Measurements from ENCODE around the gene MRPL10.

Gene MRPL10

DNA sequence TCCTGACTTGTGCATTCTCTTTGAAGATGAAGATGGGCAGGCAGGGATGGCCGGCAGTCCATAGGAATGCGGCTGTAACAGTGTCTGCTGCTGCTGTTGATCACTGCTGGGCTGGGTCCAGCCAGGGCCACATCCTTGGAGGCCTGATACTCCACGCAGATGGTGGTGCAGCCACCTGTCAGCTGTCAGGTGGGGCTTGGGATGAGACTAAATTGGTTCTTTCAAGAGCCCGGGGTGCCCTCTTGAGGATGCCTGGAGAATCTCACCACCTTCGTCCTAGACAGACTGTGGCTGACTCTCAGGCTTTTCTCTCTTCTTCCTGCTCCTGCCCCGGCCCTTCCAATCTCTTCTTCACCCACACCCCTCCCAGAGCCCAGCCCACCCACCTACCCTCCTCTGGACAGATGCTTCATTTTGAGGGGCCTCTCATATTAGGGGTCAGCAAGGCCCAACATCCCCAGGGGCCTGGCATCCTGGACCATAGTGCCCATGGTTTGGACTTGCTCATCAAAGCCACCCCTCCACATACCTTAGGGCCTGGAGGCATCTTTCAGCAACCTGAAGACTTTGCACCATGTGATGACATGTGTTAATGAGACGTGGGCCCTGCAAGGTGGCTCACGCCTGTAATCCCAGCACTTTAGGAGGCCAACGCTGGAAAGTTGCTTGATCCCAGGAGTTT, 28.9 kb downstream of the MRPL10 start:
- Mint-ChIP-seq H3K9me3 (no peaks in the 10 kb centered on the region), H3K4me1 (no peaks in the 10 kb centered on the region), H3K27me3 (peaks cover 19% of the 10 kb centered on the region), H3K4me3 (no peak overlapping the region), H3K27ac (no peak overlapping the region)
- peak; percentile 48 to 58 for DNase-seq
- peak; percentile 96 for ATAC-seq

GRCh38 chr17:47801906-47802305, 29.4 kb downstream of the MRPL10 start:
- Mint-ChIP-seq H3K27me3 (peaks cover 20% of the 10 kb centered on the region), H3K4me3 (no peak overlapping the region), H3K9me3 (no peaks in the 10 kb centered on the region), H3K27ac (no peak overlapping the region), H3K4me1 (no peaks in the 10 kb centered on the region)
- no peak for DNase-seq
- no peak for ATAC-seq

GRCh38 chr17:47801176-47801765, 30.1 kb downstream of the MRPL10 start:
- Mint-ChIP-seq H3K9me3 (no peaks in the 10 kb centered on the region), H3K27me3 (peaks cover 20% of the 10 kb centered on the region), H3K4me1 (no peaks in the 10 kb centered on the region), H3K27ac (no peak overlapping the region), H3K4me3 (no peak overlapping the region)
- DNase-seq (no peak), ATAC-seq (no peak)

DNA sequence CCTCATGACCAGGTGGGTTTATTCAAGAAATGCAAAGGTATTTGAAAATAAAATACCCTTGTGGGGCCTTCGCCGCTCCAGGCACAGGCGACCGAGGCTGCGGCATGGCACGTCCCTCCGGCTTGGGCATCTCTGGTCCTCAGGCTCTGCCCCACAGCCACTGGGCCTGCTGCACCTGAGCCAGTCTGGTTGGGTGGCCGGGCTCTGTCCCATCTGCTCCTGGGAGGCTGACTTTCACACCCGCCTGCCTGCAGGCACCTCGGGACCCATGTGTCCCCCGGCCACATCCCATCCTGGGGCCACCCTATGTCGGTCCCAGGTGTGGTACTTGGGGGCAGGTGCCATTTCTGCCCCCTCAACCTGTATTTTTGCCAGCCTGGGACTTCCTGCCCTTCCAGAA, 30.7 kb downstream of the MRPL10 start:
- DNase-seq (no peak), ATAC-seq (no peak)
- no peak overlapping the region for H3K27ac Mint-ChIP-seq
- no peaks in the 10 kb centered on the region for H3K9me3 Mint-ChIP-seq
- no peaks in the 10 kb centered on the region for H3K4me1 Mint-ChIP-seq
- H3K4me3 Mint-ChIP-seq, result no peak overlapping the region
- H3K27me3 Mint-ChIP-seq, result peaks cover 20% of the 10 kb centered on the region

DNA sequence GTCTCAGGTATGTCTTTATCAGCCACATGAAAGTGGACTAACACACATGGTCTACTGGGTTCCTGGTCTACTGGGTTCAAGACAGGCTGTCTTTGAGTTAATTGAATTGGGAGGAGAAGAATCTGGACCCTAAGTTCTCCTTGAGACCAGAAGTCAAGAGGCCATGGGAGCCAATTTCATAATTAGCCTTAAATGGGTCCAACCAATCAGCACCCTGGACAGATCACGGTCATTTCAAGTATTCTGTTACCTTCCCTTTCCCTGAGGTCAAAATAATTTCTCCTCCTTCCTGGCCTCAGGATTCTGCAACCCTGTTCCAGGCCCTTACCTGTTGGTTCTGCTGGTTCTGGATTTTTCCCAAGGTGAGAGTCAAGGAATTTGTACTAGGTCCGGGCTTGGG, 33.5 kb downstream of the MRPL10 start:
- Mint-ChIP-seq H3K9me3 (no peaks in the 10 kb centered on the region), H3K27me3 (peaks cover 36% of the 10 kb centered on the region), H3K4me1 (no peaks in the 10 kb centered on the region), H3K27ac (no peak overlapping the region), H3K4me3 (no peak overlapping the region)
- DNase-seq (no peak), ATAC-seq (no peak)

GRCh38 chr17:47792979-47793378, 38.4 kb downstream of the MRPL10 start:
- H3K9me3 Mint-ChIP-seq, result no peaks in the 10 kb centered on the region
- H3K4me3 Mint-ChIP-seq, result no peak overlapping the region
- peaks cover 83% of the 10 kb centered on the region for H3K27me3 Mint-ChIP-seq
- ATAC-seq (no peak), DNase-seq (no peak)
- H3K27ac Mint-ChIP-seq, result no peak overlapping the region
- peaks cover 18% of the 10 kb centered on the region for H3K4me1 Mint-ChIP-seq

GRCh38 chr17:47792457-47792856, 38.9 kb downstream of the MRPL10 start:
- no peak for ATAC-seq
- Mint-ChIP-seq H3K4me3 (no peak overlapping the region), H3K27me3 (peaks cover 83% of the 10 kb centered on the region), H3K9me3 (no peaks in the 10 kb centered on the region), H3K4me1 (peaks cover 18% of the 10 kb centered on the region), H3K27ac (no peak overlapping the region)
- DNase-seq, result no peak

- Mint-ChIP-seq H3K27ac (no peak overlapping the region), H3K9me3 (no peaks in the 10 kb centered on the region), H3K27me3 (peaks cover 93% of the 10 kb centered on the region), H3K4me3 (peak overlapping the region in 1 of 2 donors; percentile 39), H3K4me1 (peaks cover 18% of the 10 kb centered on the region)
- DNase-seq (no peak), ATAC-seq (no peak)
These were observed 40.3 kb downstream of the MRPL10 start for GRCh38 chr17:47791025-47791424.

GRCh38 chr17:47789611-47790561, 41.5 kb downstream of the MRPL10 start:
- peak overlapping the region; percentile 83 to 89 for H3K4me3 Mint-ChIP-seq
- H3K4me1 Mint-ChIP-seq, result peaks cover 18% of the 10 kb centered on the region
- H3K27ac Mint-ChIP-seq, result no peak overlapping the region
- peaks cover 96% of the 10 kb centered on the region for H3K27me3 Mint-ChIP-seq
- ATAC-seq, result peak; percentile 99
- DNase-seq, result peak; percentile 66 to 73
- H3K9me3 Mint-ChIP-seq, result no peaks in the 10 kb centered on the region

DNA sequence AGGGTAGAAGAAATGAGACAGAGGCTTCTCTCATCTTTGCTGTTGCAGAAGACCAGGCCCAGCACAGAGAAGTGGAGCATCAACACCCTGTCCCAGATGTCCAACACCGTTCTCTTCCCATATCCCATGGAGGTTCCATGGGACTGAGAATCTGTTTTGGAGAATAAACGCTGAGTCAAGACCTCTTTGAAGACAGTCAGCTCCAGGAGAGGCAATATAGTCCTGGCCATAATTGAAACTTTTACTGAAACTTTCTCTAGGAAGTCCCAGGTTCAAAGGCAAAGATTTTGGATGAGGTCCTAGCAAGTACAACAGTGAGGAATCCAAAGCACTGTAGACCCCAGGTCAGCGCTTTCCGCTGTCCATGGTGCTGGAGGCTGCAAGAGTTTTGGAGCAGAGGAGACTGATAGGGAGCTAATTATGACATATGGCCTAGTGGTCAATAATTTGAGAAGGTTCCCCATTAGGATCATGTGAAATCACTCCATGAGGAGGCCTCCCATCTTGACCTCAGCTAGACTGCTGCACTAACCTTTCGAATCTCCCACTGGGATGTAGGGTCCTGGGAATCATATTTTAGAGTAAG, 45.7 kb downstream of the MRPL10 start:
- DNase-seq (no peak), ATAC-seq (no peak)
- Mint-ChIP-seq H3K27me3 (peaks cover 81% of the 10 kb centered on the region), H3K27ac (peak overlapping the region in 1 of 2 donors; percentile 54), H3K9me3 (no peaks in the 10 kb centered on the region), H3K4me3 (no peak overlapping the region), H3K4me1 (peaks cover 14% of the 10 kb centered on the region)

DNA sequence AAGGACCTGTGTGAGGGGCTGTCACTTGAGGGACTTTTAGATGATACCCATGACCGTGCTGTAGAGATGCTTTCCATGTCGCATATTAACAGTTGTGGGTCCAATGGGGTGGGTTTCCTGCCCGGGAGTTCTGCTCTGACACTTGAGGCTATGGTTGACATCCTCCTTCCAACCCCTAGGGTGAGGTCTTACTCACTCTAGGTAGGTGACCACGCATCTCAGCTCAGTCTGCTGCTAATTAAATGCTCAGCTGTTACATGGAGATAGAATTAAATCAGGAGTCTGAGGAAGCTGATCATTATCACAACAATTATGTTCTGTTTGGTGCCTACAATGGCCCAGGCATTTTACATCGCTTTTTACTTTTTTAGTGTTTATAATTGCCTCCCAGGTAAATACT, 49.9 kb downstream of the MRPL10 start:
- no peak overlapping the region for H3K4me3 Mint-ChIP-seq
- no peaks in the 10 kb centered on the region for H3K4me1 Mint-ChIP-seq
- DNase-seq, result no peak
- no peak overlapping the region for H3K27ac Mint-ChIP-seq
- H3K27me3 Mint-ChIP-seq, result peaks cover 66% of the 10 kb centered on the region
- ATAC-seq, result no peak
- no peaks in the 10 kb centered on the region for H3K9me3 Mint-ChIP-seq

DNA sequence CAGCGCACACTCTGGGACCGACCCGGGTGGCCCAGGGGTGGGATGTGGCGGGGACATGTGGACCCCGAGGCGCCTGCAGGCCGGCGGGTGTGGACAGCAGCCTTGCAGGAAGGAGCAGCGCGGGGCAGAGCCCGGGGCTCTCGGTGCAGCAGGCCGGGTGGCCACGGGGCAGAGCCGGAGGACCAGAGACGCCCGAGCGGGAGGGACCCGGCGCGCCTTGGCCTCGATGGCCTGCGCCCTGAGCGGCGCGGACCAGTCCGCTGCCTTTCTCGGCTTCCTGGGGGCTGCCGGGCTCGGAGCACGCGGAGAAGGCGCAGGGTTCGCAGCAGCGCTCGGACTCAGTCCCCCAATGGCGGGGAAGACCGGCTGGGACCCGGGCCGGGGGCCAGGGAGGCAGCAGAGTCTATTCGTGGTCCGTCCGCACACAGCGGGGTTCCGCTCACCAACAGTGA, 53.1 kb downstream of the MRPL10 start:
- H3K27ac Mint-ChIP-seq, result no peak overlapping the region
- H3K4me3 Mint-ChIP-seq, result no peak overlapping the region
- H3K27me3 Mint-ChIP-seq, result peaks cover 68% of the 10 kb centered on the region
- H3K4me1 Mint-ChIP-seq, result no peaks in the 10 kb centered on the region
- DNase-seq (no peak), ATAC-seq (no peak)
- H3K9me3 Mint-ChIP-seq, result peaks cover 0 to 5% of the 10 kb centered on the region in 2 donors

- Mint-ChIP-seq H3K27me3 (peaks cover 70% of the 10 kb centered on the region), H3K9me3 (peaks cover 0 to 5% of the 10 kb centered on the region in 2 donors), H3K27ac (no peak overlapping the region), H3K4me3 (no peak overlapping the region), H3K4me1 (no peaks in the 10 kb centered on the region)
- ATAC-seq (peak; percentile 89), DNase-seq (peak; percentile 36 to 40)
These were observed 54.8 kb downstream of the MRPL10 start for GRCh38 chr17:47776330-47777197.

DNA sequence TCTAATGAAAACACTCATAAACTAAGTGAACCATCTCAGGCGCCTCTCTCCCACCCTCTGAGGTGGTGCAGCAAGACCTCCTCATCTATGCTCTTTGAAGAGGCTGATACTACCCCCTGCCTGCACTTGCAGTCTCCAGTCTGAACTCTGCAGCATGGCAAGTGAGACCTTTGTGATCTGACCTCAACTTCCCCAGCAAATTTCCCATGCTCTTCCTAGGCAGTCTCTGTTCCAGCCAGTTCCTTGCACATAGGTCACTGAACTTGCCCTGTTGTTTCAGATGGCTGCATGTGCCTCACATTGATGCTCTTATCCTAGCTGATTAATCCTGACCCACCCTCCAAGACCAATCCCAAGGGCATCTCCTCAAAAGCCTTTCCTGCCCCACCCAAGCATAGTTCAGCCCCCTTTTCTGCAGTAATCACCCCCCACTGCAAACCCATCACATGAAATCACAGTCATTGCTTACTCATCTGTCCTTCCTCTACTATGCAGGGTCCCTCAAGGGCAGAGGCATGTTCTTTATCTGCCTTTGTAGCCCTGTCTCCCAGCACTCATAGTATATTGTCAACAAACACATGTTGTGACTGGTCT, 56.3 kb downstream of the MRPL10 start:
- peaks cover 57% of the 10 kb centered on the region for H3K27me3 Mint-ChIP-seq
- no peaks in the 10 kb centered on the region for H3K4me1 Mint-ChIP-seq
- H3K4me3 Mint-ChIP-seq, result no peak overlapping the region
- H3K27ac Mint-ChIP-seq, result no peak overlapping the region
- ATAC-seq (no peak), DNase-seq (no peak)
- peaks cover 0 to 9% of the 10 kb centered on the region in 2 donors for H3K9me3 Mint-ChIP-seq

Measured in stimulated activated naive CD8-positive, alpha-beta T cell treated with anti-CD3 and anti-CD28 coated beads, Interleukin-15, amount 100 ng/mL, for 72 hours (primary cell).